GM10266 (cell line): Measurements from ENCODE around the gene SNTB2.
"Not testable (repeated sequence)": the region's sequence is repeated elsewhere in the genome, so short reads cannot be mapped to it uniquely, and the experiment has no call there.

ENCODE experiments used
- DNase-seq: peaks from one replicate; pipeline ENCODE4 v3.0.0; 2012; ENCODE audit errors: extremely low spot score
- TF ChIP-seq, protein P1 (sequence below): IDR thresholded peaks from 2 replicates; pipeline ENCODE4 v1.5.1; 2012; ENCODE audit warnings: mild to moderate bottlenecking, low read depth; ENCODE audit not compliant: control insufficient read depth, insufficient read depth; ENCODE audit errors: missing control alignments

Gene SNTB2

DNA sequence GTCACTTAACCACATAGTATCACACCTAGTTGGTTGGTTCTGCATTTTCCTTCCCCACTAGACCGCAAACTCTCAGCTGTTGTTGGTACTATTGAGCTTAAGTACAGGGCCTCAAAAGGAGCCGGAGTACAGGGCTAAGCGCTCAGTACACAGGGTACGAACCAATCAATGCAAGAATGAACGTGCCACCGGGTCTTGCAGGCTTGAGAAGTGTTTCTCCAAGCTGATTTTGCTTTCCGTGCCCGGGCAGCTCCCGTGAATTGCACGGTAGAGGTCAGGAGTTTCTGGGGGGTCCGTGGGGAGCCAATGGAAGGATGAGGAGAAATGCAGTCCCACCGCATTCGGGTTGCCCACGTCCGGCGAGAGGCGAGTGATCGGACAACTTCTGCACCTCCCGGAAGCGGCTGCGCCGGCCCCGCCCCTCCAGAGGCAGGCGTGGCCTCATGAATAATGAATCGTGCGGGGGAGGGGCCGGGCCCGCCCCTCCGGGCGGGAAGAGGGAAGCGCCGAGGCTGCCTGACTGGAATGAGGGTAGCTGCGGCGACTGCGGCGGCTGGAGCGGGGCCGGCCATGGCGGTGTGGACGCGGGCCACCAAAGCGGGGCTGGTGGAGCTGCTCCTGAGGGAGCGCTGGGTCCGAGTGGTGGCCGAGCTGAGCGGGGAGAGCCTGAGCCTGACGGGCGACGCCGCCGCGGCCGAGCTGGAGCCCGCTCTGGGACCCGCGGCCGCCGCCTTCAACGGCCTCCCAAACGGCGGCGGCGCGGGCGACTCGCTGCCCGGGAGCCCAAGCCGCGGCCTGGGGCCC lies at the start of gene SNTB2:
Gene SNTB2 (plus strand): TSS at position 523 of the 804 bp plus-strand sequence. CDS start 3 bp downstream, at position 526.
- peak; percentile 91 for DNase-seq
- TF ChIP-seq, protein P1, sequence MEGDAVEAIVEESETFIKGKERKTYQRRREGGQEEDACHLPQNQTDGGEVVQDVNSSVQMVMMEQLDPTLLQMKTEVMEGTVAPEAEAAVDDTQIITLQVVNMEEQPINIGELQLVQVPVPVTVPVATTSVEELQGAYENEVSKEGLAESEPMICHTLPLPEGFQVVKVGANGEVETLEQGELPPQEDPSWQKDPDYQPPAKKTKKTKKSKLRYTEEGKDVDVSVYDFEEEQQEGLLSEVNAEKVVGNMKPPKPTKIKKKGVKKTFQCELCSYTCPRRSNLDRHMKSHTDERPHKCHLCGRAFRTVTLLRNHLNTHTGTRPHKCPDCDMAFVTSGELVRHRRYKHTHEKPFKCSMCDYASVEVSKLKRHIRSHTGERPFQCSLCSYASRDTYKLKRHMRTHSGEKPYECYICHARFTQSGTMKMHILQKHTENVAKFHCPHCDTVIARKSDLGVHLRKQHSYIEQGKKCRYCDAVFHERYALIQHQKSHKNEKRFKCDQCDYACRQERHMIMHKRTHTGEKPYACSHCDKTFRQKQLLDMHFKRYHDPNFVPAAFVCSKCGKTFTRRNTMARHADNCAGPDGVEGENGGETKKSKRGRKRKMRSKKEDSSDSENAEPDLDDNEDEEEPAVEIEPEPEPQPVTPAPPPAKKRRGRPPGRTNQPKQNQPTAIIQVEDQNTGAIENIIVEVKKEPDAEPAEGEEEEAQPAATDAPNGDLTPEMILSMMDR = no peak

DNA sequence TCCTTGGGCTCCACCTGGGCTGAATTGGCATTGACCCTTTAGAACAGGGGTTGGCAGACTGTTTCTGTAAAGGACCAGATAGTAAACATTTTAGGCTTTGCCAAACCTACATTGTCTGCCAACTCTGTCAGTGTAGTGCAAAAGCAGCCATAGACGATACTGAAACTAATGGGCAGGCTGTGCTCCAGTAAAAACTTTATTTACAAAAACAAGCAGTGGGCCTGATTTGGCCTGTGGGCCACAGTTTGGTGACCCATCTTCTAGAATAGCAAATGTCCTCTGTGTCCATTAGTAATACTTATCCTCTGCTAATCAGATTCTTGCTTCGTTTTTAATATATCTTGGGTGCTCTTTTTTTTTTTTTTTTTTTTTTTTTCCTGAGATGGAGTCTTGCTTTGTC lies 48.4 kb upstream of the SNTB2 start:
- TF ChIP-seq, protein P1 = no peak
- no peak for DNase-seq

DNA sequence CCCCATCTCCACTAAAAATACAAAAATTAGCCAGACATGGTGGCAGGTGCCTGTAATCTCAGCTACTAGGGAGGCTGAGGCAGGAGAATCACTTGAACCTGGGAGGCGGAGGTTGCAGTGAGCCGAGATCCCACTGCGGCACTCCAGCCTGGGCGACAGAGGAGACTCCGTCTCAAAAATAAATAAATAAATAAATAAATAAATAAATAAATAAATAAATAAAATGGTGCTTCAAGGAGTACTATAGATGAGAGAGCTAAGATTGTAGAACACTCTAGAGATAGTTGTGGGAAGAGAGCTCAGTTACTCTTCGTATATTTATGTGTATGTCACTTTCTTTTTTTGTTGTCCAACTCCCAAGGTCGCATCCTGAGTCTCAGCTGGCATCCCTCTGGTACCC lies 47.5 kb upstream of the SNTB2 start:
- DNase-seq = not testable (repeated sequence)

DNA sequence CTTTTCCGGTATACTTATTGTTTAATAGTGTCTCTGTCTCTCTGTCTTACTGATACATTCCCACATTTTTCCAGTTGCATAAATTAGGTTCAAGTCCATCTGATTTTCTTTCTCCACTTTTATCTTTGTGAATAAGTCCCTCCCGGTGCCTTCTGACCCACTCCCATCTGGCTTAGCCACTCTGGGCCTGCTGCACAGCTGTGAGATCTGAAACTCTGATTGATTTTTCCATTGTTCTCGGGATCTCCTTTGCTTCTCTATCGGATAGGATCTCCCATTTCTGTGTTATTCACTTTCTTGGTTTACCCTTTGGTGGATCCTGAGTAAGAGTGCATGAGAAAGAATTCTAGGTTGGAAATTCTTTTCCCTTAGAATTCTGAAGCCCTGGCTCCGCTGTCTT lies 46.0 kb upstream of the SNTB2 start:
- DNase-seq = no peak
- TF ChIP-seq, protein P1 = no peak

DNA sequence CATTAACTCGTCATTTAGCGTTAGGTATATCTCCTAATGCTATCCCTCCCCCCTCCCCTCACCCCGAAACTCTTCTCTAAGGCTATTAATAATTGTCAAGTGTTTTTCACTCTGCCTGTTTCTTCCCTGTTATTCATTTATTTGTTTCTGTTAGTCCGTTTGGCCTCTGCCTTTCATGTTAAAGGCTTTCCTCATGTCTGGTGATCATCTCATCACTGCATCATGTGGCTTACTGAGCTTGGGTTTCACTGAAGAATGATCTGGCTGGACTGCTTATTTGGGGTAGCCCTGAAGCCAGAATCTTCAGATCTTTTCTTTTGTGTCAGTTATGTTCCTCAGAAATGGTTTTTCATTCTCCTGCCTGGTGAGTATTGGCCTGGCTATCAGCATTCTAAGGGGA lies 45.0 kb upstream of the SNTB2 start:
- TF ChIP-seq, protein P1 = no peak
- DNase-seq = no peak

DNA sequence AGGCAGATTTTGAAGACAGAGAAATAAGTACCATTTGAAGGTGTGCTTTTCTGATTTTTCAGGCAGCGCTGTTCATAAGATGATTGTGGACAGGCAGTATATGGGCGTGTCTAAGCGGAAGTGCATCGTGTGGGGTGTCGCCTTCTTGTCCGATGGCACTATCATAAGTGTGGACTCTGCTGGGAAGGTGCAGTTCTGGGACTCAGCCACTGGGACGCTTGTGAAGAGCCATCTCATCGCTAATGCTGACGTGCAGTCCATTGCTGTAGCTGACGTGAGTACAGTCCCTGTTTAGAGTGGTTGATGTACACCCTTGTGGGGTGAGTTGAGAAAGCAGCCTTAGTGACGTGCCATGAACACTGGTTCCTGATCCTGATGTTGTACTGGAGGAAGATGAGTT lies 43.8 kb upstream of the SNTB2 start:
- no peak for DNase-seq
- TF ChIP-seq, protein P1 = no peak

DNA sequence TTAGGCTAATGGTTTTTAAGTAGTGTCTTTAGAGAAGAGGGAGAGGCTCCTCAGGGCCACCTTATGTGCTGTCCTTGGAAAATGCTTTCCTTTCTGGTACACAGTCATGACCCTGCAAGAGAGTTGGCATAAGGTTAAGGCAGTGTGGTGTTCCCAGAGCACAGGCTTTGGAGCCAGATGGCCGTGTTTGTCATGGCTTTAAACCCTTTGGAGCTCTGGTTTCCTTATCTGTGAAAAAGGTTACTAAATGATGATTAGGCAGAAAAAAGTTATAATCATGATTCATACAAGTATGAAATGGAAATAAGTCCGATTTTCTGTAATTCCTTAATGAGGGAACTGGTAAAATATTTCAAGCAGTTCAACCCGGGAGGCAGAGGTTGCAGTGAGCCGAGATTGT lies 41.3 kb upstream of the SNTB2 start:
- TF ChIP-seq, protein P1 = no peak
- no peak for DNase-seq

DNA sequence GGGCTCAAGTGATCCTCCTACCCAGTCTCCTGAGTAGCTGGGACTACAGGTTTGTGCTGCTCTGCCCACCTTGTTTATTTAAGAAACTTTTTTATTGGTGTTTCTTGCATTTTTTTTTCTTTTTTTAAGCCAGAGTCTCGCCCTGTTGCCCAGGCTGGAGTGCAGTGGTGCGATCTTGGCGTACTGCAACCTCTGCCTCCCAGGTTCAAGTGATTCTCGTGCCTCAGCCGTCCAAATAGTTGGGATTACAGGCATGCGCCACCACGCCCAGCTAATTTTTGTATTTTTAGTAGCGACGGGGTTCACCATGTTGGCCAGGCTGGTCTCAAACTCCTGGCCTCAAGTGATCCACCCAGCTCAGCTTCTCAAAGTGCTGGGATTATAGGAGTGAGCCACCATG lies 37.3 kb upstream of the SNTB2 start:
- not testable (repeated sequence) for DNase-seq
